NCI-H128 (cell line): ENCODE measurements around the gene DUSP22.
"Not testable (repeated sequence)": the region's sequence is repeated elsewhere in the genome, so short reads cannot be mapped to it uniquely, and the experiment has no call there.

ENCODE experiments used
- DNase-seq: peaks from one replicate; lab custom pipeline; 2025; ENCODE audit not compliant: unreplicated experiment; lab: John Stamatoyannopoulos, UW

DUSP22 gene, protein sequence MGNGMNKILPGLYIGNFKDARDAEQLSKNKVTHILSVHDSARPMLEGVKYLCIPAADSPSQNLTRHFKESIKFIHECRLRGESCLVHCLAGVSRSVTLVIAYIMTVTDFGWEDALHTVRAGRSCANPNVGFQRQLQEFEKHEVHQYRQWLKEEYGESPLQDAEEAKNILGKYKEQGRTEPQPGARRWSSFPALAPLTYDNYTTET

GRCh38 chr6:291697-292505 is at the start of gene DUSP22:
DUSP22 (plus strand) TSS chr6:292487; CDS start chr6:292540, 53 bp downstream.
- no peak for DNase-seq

GRCh38 chr6:246352-246751 is 45.9 kb upstream of the DUSP22 start:
- no peak for DNase-seq

GRCh38 chr6:247351-247750 is 44.9 kb upstream of the DUSP22 start:
- no peak for DNase-seq

DNA sequence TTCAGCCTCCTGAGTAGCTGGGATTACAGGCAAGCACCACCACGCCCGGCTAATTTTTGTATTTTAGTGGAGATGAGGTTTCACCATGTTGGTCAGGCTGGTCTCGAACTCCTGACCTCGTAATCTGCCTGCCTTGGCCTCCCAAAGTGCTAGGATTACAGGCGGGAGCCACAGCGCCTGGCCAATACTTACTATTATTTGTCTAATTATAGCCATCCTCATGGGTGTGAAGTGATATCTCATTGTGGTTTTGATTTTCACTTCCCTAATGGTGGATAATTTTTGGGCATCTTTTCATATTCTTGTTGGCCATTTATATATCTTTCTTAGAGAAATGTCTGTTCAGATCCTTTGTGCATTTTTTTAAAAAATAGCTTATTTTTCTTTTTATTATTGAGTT is 44.2 kb upstream of the DUSP22 start:
- not testable (repeated sequence) for DNase-seq

- no peak for DNase-seq
These were observed 41.6 kb upstream of the DUSP22 start for GRCh38 chr6:250676-251075.

GRCh38 chr6:251920-252319 is 40.4 kb upstream of the DUSP22 start:
- DNase-seq = no peak

- DNase-seq = no peak
These were observed 39.3 kb upstream of the DUSP22 start for GRCh38 chr6:252775-253535.

GRCh38 chr6:254016-254415 is 38.3 kb upstream of the DUSP22 start:
- DNase-seq = no peak

DNA sequence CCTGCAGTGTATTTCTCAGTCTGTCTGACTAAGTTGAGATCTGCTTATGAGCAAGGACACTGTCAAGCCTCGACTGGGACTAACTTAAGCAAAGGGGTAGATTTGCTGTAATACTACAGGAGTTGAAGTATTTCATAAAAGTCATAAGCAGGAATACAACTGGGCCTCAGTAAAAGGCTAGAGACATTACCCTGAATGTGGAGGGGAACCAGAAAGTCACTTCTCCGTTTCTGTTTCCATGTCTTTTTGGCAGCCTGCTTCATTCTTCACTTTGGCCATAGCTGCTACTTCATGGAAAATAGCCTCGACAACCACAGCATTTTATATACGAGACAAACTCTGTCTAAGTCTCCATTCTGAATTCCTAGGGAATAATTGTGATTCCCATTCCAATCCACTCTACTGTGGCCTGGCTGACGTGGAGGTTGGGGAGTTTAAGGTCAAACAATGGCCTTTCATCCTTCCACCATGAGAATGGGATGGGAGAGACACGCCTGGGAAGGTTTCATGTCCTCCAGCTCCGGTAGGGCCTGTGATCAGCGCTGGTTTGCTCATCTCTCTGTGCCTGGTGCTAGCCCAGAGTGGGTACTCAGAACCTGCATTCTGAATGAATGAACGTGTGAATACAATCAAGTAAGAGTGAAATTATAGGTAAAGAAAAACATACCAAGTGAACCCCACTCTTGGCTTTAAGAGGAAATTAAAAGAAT is 37.1 kb upstream of the DUSP22 start:
- no peak for DNase-seq

GRCh38 chr6:255751-256083 is 36.6 kb upstream of the DUSP22 start:
- DNase-seq = no peak

DNA sequence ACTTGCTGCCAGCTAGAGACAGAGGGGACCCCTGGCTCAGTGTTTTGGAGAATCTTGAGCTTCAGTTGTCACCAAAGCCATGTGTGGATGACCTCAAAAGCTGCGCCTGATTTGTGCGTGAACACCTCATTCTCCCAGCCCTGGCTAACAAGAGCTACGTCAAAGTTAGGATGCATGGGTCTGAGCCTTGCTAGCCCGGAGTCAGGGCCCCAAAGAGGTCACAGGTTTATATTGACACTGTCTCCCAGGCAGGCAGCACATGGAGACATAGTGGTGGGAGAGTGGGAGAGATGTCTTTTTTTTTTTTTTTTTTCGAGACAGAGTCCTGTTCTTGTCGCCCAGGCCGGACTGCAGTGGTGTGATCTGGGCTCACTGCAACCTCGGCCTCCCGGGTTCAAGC is 36.1 kb upstream of the DUSP22 start:
- no peak for DNase-seq

GRCh38 chr6:257031-257725 is 35.1 kb upstream of the DUSP22 start:
- DNase-seq = no peak

DNA sequence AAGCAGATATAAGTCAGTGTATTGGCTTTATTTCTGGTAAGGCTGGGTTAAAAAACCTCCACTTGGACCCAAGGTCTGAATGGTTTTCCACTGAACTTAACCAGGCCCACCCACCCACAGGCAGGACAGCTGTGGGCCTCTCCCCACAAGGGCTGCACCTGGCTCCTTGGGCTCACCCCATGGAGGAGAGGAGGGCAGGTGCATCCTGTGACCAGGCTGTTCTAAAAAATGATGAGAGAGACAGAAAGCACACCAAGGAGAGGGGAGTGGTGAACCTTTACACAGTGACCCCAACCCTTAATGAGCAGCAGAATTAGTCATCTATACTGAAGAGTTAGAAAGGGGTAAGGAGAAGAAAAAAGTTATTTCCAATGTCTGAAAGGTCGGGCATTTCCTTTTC is 34.5 kb upstream of the DUSP22 start:
- DNase-seq = no peak

DNA sequence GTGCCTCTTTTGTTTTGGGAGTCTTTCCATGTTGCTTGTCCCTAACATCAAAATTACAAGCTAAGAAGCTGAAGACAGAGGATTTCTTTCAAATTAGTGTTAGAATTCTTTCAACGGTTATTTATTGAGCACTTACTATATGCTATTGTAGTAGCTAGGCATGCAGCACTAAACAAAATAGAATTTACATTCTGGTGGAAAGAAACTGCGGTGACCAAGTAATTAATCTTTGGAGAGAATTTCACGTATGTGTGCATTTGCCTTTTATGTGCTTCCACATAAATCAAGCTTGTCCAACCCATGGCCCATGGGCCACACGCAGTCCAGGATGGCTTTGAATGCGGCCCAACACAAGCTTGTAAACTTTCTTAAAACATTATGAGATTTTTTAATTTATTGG is 33.0 kb upstream of the DUSP22 start:
- DNase-seq = no peak

DNA sequence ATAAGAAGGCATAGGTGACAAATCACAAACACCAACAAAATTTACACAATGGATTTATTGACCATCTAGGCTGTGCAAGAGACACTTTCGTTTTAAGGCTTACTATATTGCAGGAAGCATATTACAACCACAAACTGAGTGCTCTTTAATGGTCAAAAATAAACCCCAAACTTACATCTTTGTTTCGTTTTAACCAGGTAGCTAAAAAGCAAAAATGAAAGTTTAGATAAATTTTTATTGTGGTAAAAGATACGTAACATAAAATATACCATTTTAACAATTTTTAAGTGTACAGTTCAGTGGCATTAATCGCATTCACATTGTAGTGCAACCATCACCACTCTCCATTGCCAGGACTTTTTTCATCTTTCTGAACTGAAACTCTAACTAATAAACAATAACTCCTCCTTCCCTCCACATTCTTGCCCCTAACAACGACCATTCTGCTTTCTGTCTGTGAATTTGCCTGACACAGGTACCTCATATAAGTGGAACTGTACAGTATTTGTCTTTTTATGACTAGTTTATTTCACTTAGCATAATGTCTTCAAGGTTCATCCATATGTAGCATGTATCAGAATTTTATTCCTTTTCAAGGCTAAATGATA is 32.3 kb upstream of the DUSP22 start:
- no peak for DNase-seq

DNA sequence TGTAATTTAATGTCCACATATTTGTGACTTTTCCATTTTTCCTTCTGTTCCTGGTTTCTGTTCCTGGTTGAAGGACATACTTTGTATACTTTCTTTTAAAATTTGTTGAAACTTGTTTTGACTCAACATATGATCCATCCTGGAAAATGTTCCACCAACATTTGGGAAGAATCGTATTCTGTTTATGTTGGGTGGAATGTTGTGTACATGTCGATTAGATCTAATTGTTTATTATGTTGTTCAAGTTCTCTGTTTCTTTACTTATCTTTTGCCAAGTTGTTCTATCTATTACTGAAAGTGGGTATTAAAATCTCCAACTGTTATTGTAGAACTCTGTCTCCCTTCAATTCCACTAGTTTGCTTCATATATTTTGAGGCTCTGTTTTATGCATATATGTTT is 27.7 kb upstream of the DUSP22 start:
- no peak for DNase-seq

DNA sequence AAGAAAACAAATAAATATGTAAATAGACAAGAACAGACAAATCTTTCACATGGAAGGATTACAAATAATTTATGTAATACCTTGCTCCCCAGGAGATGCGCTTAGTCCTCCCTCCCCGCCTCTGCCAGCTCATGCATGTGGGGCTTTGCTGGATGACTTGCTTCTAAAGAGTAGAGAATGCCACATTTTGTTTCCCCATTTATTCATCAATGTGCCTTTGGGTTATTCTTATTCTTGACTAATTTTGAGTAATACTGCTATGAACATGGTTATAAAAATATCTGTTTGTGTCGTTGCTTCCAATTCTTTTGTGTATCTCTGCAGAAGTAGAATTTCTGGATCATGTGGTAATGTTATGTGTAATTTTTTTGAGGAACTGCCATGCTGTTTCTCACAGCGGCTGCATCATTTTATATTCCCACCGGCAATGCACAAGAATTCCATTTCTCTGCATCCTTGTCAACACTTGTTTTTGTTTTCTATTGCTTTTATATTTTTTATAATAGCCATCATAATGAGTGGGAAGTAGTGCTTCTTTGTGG is 23.8 kb upstream of the DUSP22 start:
- no peak for DNase-seq

GRCh38 chr6:273551-274058 is 18.7 kb upstream of the DUSP22 start:
- DNase-seq = no peak

GRCh38 chr6:277746-278145 is 14.5 kb upstream of the DUSP22 start:
- DNase-seq = no peak

DNA sequence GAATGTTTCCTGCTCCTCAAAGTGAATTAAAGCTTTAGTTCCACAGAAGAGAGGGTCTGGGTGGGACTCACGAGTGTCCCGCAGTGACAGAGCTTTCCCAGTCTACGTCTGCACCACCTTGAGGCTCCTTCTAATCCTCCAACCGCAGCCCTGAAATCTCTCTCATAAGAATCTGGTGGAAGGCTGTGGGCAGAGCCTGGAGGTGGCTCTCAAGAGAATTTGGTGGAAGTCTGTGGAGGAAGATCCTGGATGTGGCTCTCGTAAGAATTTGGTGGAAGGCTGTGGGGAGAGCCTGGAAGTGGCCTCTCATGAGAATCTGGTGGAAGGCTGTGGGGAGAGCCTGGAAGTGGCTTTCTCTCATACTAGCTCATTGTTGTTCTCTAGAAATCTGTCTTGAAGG is 13.8 kb upstream of the DUSP22 start:
- DNase-seq = no peak
